Activated CD4-positive, alpha-beta T cell treated with anti-CD3 and anti-CD28 coated beads, Interleukin-2, amount 50 U/mL, for 48 hours (primary cell): Measurements from ENCODE around the gene STARD10.

Experiments
- DNase-seq, 2 experiments: peaks; one replicate each; pipeline ENCODE4 v3.0.0-alpha.2; 2020

STARD10 gene

DNA sequence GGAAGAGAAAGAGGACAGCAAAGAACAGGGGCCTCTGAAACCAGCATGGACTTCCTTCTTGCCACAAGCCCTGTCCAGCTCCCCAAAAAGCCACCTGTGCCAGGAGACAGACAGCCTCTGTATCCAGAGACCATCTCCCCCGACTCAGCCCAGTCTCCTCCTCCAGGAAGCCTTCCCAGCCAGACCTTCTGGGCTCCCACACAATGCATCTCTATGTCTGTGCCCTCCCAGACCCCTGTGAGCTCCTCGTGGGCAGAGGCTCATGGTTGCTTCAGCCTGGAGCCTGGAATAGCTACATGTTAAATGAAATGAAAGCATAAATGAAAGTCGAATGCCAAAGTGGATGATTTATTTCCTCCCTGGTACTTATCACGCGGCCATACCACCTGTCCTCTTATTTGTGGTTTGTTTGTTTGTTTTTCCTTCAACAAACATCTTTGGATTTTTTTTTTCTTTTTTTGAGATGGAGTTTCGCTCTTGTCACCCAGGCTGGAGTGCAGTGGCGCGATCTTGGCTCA lies 34.3 kb downstream of the STARD10 start:
- no peak for DNase-seq

DNA sequence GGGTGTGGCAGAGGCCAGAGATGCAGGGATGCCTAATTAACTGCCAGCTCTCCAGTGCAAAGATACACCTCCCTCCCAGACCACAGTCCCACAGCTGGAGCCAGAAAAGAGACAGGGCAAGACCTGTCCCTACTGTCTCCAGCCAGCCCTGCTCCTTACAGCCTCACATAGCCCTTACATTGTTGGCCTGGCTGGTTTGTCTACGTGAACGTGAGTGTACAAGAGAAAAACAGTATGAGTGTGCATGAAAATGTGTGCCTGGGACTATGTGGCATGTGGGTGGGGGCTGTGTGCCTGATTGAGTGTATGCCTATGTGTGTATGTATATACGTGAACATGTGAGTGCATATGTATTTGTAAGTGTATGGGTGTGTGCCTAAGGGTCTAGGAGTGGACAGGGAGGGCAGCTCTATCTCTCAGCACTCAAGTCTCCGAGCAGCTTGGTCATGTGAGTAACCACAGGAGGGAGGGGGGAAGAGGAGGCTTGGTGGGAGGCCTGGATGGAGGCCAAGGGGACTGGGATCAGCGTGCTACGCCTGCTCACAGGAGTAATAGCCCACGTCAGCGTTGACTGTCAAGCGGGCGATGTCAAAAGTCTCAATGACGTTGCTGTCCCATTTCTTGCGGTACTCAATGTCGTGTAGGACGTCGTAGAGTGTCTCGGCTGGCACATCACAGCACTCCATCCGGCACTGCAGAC lies 35.0 kb downstream of the STARD10 start:
- no peak for DNase-seq

DNA sequence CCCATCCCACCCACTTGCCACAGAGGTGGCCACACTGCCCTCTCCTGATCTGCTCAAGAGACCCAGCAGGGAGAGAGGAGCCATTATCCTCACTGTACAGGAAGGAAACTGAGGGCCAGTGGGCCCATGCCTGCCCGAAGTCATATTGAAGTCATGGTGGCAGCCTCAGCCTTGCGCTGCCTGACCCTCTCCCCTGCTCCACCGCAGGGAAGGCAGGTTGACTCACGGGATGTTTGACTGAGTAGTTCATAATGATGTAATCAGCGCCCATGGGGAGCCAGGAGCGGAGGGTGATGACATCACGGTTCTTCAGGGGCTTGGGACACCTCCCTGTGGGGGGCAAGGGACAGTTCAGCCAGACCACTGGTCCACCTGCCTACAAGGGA lies 35.5 kb downstream of the STARD10 start:
- DNase-seq, result no peak

DNA sequence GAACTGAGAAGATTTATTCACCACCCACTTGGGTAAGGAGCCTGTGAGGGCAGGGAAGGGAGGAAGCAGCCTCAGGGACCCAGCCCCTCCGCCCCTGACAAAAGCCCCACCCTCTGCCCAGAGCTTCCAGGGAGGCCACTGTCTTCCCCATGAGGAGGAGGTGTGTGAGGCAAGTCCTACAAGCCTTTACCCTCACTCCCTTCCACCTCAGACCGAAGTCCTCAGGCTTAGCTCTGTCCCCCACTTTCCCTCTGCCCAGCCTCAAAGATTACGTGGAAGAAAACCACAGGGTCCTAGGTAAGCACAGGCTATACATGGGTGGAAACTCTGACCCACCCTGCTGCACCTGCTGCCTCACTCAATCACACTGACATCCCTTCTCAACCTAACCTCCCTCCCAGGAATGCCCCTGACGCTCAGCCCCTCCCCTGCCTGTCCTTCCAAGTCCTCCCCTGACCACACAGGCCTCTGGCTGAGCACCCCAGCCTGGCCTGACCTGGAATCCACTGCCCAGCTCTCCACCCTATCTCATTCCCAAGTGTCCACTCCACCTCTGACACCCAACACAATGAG lies 38.0 kb downstream of the STARD10 start:
- DNase-seq, result no peak

DNA sequence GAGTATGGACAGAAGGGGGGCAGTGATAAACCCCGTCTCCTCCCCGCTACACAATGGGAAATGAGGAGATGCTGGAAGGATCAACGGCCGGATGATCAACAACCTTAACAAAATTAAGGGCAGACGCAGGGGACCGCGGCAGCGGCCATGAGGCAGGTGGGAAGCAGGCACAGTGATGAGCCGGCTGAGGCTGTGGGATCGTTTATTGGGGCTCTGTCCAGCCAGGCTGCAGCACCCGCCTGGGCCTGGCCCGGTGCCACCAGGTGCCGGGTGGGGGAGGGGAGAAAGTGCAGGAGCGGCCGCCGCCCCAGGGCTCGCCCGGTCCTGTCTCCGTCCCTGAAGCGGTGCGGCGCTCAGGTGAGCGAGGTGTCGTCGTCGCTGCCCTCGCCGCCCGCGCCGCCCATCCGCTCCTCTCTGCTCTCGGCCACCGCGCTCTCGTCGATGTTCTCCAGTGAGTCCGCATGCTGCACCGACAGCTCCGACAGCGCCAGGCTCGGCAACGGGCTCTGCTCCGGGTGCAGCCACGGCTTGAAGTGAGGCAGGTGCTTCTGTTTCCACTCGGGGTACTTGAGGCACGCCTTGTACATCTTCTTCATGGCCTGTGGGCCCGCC lies 39.2 kb downstream of the STARD10 start:
- DNase-seq, result no peak

DNA sequence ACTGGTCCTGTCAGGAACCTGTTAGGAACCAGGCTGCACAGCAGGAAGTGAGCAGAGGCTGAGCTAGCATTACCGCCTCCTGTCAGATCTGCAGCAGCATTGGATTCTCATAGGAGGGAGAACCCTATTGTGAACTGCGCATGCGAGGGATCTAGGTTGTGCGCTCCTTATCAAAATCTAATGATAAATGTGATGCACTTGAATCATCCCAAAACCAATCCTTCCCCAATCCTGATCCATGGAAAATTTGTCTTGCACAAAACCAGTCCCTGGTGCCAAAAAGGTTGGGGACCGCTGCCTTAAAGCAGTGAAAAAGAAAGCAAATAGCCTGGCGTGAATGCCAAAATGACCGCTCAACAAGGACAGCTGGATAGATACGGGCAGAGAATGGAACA lies 39.7 kb downstream of the STARD10 start:
- no peak for DNase-seq

DNA sequence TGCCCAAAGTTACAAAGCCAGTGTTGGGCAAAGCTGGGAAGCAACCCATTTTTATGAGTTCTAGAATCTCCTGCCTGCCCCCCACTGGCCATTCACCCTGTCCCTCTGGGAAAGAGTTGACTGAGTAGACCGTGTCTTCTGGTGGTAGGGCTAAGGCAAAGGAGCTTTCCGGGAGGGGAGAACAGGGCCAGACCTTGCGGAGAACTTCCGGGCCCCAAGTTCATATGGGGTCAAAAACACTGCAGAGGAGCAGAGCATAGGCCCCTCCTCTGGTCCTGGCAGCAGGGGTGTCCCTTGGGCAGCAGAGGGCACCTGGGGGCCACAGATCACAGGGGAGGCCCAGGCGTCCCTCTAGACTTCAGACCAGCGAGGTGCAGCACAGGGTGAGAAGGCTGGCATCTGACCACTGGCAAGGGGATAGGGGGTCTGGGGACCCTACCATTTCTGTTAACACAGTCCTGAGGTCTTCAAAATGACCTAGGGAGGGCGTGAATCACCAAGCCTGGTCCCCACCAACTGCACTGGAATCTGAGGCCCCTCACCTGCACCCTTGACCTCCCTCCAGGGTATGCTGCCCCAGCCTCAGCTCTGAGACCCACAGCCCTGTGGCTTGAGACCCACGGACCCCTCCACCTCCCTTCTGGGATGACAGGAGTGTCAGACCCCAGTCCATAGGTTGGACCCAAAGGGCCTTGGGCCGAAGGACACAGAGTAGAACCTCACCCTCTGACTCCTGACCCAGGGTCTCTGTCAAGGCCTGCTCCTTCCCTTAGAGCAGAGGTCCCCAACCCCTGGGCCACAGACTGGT lies 40.3 kb downstream of the STARD10 start:
- no peak for DNase-seq

DNA sequence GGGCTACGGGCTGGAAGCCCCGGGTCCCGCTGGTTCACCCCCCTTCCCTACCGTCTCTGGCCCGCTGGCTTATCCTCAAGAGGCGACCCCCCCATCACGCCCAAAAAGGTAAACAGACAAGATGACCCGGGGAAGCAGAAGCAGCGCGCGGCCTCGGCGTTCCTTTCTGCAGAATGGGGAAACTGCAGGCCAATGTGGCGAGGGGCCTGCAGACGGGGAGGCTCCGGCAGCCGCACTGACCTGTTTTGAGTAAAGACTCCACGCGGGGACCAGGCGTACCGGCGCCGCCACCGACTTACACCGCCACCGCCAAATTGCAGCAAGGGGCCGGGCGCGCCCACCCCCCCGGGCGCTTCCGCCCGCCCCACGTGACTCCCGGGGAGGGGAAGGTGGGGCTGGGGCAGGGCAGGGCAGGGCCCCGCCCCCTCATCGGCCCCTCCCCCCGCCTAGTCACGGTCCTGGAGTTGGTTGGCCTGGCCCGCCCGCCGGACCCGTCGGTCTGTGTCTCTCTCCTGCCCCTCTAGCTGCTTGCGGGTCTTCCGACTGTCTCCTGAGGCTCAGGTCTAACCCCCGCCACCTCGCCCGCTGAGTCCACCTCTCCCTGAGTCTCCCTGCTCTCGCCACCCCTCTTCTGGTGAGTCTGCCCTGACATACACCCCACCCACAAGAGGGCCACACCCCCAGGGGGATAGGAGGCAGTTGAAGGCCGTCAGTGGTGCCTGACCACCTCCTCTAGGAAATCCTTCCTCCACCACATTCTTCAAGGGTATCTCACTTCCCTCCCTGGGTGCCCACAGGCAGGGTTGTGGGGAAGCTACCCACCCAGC lies 41.5 kb downstream of the STARD10 start, which contains the start of gene ARAP1:
Gene ARAP1 (minus strand): TSS at position 321 of the 827 bp plus-strand sequence. CDS start 25,280 bp downstream, outside the sequence.
- peak; percentile 68 to 73 for DNase-seq

DNA sequence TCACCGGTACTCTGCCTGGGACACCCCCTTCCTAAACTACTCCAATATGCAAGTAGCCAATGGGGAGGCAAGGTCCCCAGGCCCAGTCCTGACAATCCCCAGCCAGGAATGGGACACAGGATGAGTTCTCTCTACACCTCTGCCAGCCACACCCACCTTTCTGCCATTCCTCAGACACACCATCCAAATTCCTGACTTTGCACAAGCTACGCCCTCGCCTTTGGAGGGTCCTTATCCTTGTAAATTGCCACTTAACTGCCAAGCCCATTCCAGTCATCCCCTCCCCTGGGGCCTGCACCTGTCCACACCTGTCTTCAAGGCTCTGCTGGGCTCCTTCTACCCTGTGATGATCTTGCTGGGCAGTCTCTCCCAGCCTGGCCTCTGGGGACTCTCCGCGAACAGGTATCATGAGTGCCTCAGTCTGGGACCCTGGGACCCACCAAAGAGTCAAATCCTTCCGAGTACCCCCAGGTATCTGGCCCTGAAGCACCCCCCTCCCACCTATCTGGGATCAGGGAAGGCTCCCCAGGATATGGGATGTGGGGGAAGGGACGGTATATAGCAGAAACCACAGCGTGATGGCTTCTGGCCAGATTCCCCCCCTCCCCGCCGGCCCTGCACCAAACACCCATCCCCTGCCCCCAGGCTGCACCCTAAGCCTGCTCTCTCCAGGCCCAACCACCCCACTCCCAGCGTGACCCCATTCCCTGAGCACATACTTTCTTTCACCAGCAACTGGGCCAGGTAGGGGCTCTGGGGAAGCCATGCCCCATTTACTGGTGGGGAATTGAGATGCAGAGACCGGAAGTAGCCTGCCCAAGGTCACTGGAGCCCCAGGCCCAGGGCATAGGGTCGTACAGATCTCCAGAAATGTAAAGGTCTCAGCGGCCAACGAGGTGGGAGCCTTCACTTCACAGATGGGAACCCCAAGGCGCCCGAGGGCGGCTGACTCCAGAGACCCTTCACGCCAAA lies 42.4 kb downstream of the STARD10 start:
- DNase-seq, result no peak

DNA sequence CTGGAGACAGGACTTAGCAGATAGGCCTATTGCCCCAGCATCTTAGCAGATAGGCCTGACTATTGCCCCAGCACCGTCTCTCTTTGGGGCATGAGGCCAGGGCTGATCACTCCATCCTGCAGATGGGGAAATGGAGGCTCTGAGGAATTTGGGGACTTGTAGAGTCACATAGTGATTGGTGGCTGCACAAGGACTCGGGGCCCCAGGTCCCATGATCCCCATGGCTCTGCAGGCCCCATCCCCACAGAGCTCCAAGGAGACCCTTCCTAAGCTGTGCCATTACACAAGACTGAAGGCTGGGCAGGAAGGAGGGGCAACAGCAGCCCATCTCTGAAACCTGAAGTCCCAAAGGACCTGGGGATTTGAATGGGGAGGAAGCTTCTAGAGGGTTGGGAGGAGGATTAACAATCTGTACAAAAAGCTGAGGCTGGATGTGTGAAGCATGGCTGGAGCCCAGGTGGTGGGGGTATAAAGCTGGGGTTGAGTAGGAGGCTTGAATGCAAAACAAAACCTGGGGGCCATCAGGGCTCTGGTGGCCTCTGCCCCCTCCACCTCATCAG lies 43.2 kb downstream of the STARD10 start:
- no peak for DNase-seq

DNA sequence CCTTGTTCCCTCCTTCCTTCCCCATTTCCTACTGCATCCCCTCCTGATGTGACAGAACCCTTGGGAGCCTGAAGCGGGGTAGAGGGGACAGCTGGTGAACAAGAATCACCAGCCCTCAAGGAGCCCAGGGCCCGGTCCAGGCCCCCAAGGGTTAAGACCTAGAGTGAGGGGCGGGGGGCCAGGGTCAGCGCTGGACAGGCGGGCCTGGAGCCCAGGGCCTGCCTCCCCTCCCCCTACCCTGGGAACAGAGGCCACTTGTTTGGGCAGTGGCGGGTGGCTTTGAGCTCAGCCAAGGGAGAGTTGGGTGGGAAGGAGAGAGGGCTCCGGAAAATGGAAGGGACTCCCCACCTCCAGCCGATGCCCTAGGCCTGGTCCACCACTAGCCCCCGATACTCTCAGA lies 43.8 kb downstream of the STARD10 start:
- DNase-seq, result no peak

DNA sequence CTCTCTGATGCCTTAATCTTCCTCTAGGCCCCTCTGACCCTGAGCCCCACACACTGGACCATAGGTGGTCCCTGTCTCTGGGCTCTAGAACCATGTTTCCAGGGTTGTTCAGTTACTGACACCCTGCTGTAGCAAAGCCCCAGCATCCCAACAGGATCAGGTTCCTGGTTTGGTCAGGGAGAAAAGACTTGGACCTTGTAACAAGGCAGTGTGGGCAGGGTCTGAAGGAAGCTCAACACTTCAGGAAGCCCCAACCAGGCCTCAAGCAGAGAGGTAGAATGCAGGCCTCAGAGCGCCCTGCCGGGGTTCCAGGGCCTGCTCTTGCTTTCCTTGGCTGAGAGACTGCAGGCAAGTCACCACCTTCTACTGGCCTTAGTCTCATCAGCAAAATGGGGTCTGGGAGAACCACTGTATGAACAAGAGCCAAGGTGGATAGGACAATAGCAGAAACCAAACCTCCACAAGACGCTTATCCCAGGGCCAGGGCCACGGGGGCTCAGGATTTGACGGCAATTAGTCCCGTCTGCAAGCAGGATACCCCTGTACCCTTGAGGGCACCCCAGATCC lies 46.5 kb downstream of the STARD10 start:
- no peak for DNase-seq

DNA sequence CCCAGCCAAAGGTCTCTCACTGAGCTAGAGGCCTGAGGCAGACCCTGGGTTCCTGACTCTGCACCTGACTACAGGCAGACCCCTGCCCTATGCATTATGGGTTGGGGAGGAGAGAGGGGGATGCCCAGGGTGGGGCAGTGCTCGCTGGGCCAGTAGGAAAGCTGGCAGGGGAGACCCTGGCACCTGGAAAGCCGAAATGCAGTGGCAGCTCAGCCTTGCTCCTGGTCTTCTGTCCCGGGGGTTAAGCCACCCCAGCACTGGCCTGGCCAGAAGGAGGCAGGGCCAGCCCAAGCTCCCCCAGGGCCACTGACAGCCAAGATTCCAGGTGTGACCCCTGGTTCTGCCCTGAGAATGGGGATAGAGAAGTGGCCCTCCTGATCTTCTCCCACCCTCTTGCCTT lies 47.0 kb downstream of the STARD10 start:
- no peak for DNase-seq

DNA sequence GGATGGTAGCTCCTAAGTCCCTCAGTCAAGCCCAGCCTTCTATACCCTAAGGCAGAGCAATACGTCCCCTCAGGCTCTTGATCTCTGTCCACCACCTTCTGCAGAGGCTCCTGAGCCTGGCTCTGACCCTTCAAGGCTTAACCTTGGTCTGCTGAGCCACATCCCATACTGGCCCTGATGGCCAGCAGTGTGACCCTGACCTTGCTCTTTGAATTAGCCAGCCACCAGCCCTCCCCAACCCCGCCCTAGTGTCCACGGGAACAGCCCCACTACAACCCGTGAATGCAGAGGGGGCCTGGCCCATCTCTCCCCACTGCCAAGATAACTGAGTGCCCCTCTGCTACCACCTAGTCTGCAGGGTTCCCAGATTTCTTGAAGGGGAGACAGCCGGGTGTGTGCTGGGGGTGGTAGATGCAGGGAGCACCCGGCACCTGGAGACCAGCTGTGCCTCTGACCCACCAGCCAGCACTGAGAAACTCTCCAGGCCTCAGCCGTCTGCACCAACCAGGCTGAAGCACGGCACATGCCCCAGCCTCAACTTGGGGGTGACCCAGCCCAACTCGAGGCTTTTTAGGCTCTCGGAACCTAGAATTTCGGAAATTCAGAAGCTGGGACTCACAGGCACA lies 47.8 kb downstream of the STARD10 start:
- no peak for DNase-seq

DNA sequence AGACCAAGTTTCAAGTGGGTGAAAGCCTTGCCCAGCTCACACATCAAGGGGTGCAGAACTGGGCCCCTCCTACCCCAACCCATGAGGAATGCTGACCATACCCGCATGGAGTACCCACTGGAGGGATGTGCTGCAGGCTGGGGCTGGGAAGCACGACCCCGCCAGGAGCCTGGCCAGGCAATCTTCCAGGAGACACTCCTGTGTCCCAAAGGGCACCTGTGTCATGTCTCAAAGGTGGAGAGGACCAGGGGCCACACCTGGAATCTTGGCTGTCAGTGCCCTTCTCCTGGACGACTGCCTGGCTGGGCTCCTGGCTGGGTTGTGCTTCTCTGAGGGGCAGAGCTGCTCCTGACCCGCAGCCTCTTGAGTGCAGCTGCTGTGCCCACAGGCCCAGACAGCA lies 48.3 kb downstream of the STARD10 start:
- DNase-seq, result no peak

DNA sequence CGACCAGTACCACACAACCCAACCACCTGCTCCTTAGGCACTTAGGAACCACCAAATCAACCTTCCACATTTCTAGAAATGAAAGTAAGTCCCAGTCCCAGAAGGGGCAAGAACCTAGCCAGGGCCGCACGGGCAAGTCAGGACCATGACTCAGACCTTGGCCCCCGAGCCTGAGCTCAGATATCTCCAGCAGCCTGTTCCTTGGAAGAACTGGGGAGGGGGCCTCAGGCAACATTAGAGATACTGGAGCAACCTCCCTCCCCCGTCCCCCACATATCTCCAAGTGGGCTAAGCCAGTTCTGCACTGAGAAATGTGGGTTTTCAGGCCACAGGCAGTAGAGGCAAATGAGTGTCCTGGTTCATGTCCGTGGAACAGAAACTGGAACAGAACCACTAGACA lies 49.4 kb downstream of the STARD10 start:
- DNase-seq, result no peak

DNA sequence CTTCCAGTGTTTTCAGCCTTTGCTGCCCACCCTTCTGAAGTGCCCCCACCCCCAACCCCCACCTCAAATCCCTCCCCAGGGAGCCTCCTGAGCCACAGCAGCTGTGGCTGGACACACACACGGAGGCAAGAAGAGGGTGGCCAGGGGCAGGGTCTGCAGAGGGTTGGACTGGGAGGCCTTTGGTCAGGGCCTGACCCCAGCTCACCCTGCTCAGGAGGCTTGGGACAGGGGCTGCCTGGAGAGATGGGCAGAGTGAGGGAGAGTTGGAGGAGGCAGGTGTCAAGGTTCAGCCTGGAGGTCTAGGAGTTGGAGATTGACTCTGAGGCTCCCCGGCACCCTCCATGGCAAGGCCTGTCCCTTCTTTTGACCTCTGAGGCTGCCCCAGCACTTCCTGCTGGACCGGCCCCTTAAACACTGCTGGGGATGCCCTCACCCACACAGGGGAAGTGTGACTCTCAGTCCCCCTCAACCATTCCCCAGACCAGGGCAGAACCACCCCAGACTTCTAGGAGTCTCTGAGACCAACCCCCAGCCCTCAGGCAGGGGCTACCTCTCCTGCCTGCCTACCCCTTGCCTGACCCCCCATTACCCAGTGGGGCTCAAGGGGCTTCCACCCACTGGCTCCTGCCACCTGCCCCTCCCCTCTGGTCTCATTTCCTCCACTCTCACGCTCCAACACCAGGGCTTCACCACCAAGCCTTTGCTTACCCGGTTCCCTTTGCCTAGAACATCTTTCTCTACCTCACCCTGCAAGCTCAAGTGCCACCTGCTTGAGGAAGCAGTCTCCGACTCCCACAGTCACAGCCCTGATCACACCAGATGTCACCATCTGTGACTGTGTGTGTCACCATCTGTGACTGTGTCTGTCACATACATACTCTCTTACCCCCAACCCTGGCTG lies 50.3 kb downstream of the STARD10 start:
- DNase-seq, result no peak

DNA sequence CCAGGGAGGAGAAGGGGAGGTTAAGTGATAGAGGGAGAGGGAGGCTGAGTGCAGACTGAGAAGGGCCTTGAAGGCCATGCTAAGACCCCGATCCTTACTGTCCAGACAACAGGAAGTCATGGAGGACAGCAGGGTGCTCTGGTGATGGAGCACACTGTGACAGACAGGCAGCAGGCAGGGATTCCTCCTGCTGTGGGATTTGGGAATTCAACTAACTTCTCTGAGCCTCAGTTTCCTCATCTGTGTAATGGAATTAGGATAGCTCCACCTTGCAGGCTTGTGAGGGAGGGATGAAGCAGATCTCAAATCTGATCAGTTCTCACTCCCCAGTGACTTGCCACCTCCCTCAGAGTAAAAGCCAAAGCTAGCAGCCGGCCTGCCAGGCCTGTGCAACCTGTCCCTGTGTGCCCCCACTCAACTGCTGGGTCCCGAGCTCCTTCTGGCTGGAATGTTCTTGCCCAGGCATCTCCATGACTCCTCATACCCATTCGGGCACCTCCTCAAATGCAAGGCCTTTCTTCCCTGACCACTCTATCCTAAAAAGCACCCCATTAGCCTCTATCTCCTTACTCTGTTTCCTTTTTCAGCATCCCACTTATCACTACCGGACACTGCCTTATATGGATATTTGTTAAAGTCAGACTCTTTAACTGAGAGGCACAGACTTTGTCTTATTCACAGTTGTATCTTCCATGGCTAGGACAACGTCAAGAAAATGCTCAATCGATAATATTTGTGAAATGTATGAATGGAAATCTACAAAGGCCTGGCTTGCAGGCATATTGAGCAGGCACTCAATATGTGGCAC lies 51.1 kb downstream of the STARD10 start:
- no peak for DNase-seq
